ENCODE results near the gene TMF1. TPM values are rescaled to one million over a fixed set of nuclear protein-coding genes. Genes with fewer than 3 reads are reported as not detected.

Gene TMF1
- total and polyA plus RNA-seq, 2 of the 8 experiments (the other 6 are each of a cell fraction or from before 2014, with no cell fraction given), result 1.4 to 18.3 TPM

DNA sequence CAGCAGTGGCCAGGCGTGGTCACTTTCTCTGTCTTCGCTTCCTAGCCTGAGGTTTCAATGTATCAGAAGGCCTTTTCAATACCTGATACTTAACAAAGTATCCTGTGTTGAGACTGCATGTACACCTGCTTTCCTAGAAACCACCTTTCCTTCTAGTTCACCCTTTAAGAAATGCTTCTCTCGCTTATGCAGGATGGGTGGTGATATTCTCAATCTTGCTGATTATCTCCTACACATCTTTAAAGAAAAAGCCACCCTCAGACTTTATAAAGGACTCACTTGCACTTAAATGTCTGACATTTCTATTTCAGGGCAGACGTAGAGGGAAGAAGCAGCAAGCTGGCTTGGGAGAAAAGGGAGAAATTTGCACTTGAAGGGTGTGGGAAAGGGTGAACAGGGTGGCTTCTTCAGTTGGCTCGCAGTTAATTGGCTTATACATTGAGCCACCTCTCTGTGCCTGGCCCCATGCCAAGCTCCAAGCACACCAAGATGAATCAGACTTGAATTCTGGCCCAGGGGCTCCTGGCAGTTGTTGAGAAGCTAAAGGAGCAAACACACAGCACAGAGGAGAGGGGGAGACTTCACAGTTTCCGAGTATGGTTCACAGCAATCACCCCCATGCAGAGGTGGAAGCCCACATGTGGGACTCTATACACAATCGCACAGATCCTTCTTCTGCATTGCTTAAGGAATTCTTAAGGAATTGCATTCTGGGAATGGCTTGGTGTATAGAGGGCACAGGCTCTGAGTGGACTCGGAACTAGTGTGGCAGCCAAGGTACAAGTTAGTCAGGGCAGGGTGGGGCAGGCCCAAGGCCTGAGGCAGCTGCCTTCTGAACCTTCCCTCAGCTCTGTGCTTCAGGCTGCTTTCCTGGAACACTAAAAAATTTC lies 33.9 kb upstream of the TMF1 start:
- H2BK20ac ChIP-seq (ENCODE audit: low read length), result no peak overlapping the region
- no peak overlapping the region for H3K18ac ChIP-seq (ENCODE audit: extremely low read depth, low read length)
- H2BK12ac ChIP-seq (ENCODE audit: low read depth, low read length), result 0 out of 2 replicates have a peak overlapping the region, but pooled peaks have one; percentile 33
- no peak for DNase-seq (ENCODE audit: low read depth in 1 of 2, low spot score in 2 of 2)
- ChIA-PET CTCF (ENCODE audit: partially characterized antibody) (interaction anchor here (0.6 to 1.0 kb wide), 3 partner anchors 69 to 862 kb away, joined by 3 to 4 read pairs (median 3); no protein-coding TSS in a partner anchor), POLR2A (ENCODE audit: partially characterized antibody) (no interaction called here)
- H4K20me1 ChIP-seq (replicated peaks in 1 of 2; ENCODE audit: control insufficient read depth in 1 of 2, insufficient read depth in 2 of 2, low read length in 2 of 2), result peaks cover 0 to 1% of the 10 kb centered on the region in 2 experiments
- H2BK120ac ChIP-seq (replicated peaks; ENCODE audit: low read depth, low read length), result no peak overlapping the region
- no peak overlapping the region for H3K4ac ChIP-seq (replicated peaks; ENCODE audit: insufficient read length, low read depth, low read length)
- no peak overlapping the region for H2AFZ ChIP-seq (ENCODE audit: low read length)
- no peaks in the 10 kb centered on the region for H3K27me3 ChIP-seq (replicated peaks in 1 of 4; ENCODE audit: control insufficient read depth in 3 of 4, extremely low read depth in 1 of 4, insufficient read depth in 3 of 4, low read length in 3 of 4)
- H2BK15ac ChIP-seq (ENCODE audit: low read length), result no peak overlapping the region; the same call in 1 of the 2 replicates
- no peaks in the 10 kb centered on the region for H3K79me1 ChIP-seq (ENCODE audit: low read depth, low read length)
- H3K9me3 ChIP-seq (ENCODE audit: insufficient read depth in 2 of 2, low read depth in 1 of 2, low read length in 1 of 2), result no peaks in the 10 kb centered on the region
- H3K14ac ChIP-seq (ENCODE audit: insufficient read length), result no peak overlapping the region
- 63% methylated on average over 8 of the region's 8 CpGs; no CpG with 5 or more reads in 1 of the 2 experiments for WGBS, 2 experiments (ENCODE audit: extremely low coverage in 1 of 2, insufficient coverage in 1 of 2, insufficient read length in 1 of 2, insufficient replicate concordance in 2 of 2, low coverage in 1 of 2, low lambda C conversion rate in 2 of 2, missing lambda C conversion rate in 1 of 2)
- H3K4me1 ChIP-seq (replicated peaks in 1 of 4; ENCODE audit: control insufficient read depth in 3 of 4, insufficient read depth in 4 of 4, low read length in 3 of 4), result peaks cover 6 to 12% (median 9%) of the 10 kb centered on the region in 4 experiments; a peak in 6 of 7 replicates
- H3K9ac ChIP-seq (replicated peaks in 1 of 4; ENCODE audit: extremely low read depth in 1 of 4, low read depth in 3 of 4, low read length in 3 of 4), result peak overlapping the region in 2 of 4 experiments; percentile 15 to 44; a peak in 2 of 7 replicates
- H2AK5ac ChIP-seq (ENCODE audit: low read depth, low read length), result no peak overlapping the region
- H4K8ac ChIP-seq (ENCODE audit: extremely low read depth, insufficient read depth, low read length), result no peak overlapping the region
- H3K23ac ChIP-seq (ENCODE audit: insufficient read length), result no peak overlapping the region
- no peaks in the 10 kb centered on the region for H3K36me3 ChIP-seq (ENCODE audit: control insufficient read depth in 2 of 4, insufficient read depth in 4 of 4, low read length in 3 of 4)
- H2BK5ac ChIP-seq (ENCODE audit: low read depth, low read length), result 0 out of 2 replicates have a peak overlapping the region, but pooled peaks have one; percentile 3
- H3K56ac ChIP-seq (replicated peaks; ENCODE audit: insufficient read length, low read depth, low read length), result no peak overlapping the region
- peak overlapping the region; percentile 79 to 99 for H3K4me2 ChIP-seq (ENCODE audit: insufficient read depth in 1 of 2, low read depth in 2 of 2, low read length in 2 of 2)
- no peak overlapping the region for H4K5ac ChIP-seq (ENCODE audit: insufficient read length, low read depth, low read length)
- no peak overlapping the region for H3K27ac ChIP-seq (ENCODE audit: low read depth, low read length)
- H3K4me3 ChIP-seq (ENCODE audit: extremely low read depth in 1 of 4, insufficient read depth in 2 of 4, low read depth in 3 of 4, low read length in 4 of 4), result peak overlapping the region; percentile 82 to 99 (median 91)
- no peak overlapping the region for H4K91ac ChIP-seq (replicated peaks; ENCODE audit: insufficient read length, low read length)
- H3K79me2 ChIP-seq (ENCODE audit: control insufficient read depth in 1 of 2, insufficient read depth in 2 of 2, low read length in 2 of 2), result no peaks in the 10 kb centered on the region
- FAIRE-seq, result no peak
- H3K23me2 ChIP-seq (ENCODE audit: low read depth, low read length), result peaks cover 4% of the 10 kb centered on the region
- TF ChIP-seq BRCA1 (IDR thresholded peaks at IDR 0.05; ENCODE audit: low read depth, low read length) (no peak), SIRT6 (IDR thresholded peaks at IDR 0.05; ENCODE audit: low read length) (no peak), CHD2 (IDR thresholded peaks at IDR 0.05; ENCODE audit: low read length) (no peak), GABPA (IDR thresholded peaks at IDR 0.05; ENCODE audit: borderline replicate concordance, insufficient read depth, low read length) (no peak), TEAD4 (IDR thresholded peaks at IDR 0.05; ENCODE audit: low read depth, low read length) (no peak), KDM1A (IDR thresholded peaks at IDR 0.05; ENCODE audit: borderline replicate concordance, low read length) (no peak), SIX5 (IDR thresholded peaks at IDR 0.05; ENCODE audit: low read depth, low read length) (no peak), JUN (IDR thresholded peaks at IDR 0.05; ENCODE audit: low read depth, low read length) (no peak), CEBPB (IDR thresholded peaks at IDR 0.05; ENCODE audit: low read depth, low read length) (no peak)
- TF ChIP-seq, protein P1, sequence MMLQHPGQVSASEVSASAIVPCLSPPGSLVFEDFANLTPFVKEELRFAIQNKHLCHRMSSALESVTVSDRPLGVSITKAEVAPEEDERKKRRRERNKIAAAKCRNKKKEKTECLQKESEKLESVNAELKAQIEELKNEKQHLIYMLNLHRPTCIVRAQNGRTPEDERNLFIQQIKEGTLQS (IDR thresholded peaks at IDR 0.05; ENCODE audit: insufficient read depth, low read depth, low read length), result no peak
- TF ChIP-seq, protein P2, sequence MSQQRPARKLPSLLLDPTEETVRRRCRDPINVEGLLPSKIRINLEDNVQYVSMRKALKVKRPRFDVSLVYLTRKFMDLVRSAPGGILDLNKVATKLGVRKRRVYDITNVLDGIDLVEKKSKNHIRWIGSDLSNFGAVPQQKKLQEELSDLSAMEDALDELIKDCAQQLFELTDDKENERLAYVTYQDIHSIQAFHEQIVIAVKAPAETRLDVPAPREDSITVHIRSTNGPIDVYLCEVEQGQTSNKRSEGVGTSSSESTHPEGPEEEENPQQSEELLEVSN (IDR thresholded peaks at IDR 0.05), result no peak

Data from H1 (cell line).